H1 (cell line): ENCODE data around the gene KATNA1. TPM values are rescaled to one million over a fixed set of nuclear protein-coding genes. Genes with fewer than 3 reads are reported as not detected.

Experiments used
- ASH2L ChIP-seq: fragments of 200-600, 300-600 bp; sonication (generic); IDR thresholded peaks from one replicate; pipeline ENCODE4 v1.7.1; 2017; ENCODE audit warnings: low read length
- CHD7 ChIP-seq: fragments of 300-600 bp; sonication (generic); IDR thresholded peaks from 2 replicates; pipeline ENCODE4 v1.7.1; 2012; ENCODE audit warnings: low read length, moderate library complexity, mild to moderate bottlenecking, inconsistent platforms; ENCODE audit not compliant: insufficient replicate concordance
- EP300 ChIP-seq, 2 experiments: IDR thresholded peaks; 1 replicate in 1 of 2; 2 replicates in 1 of 2; pipeline ENCODE4 v1.6.1; 2011 to 2012; ENCODE audit warnings: low read depth in 2 of 2, low read length in 2 of 2, mild to moderate bottlenecking in 2 of 2, borderline replicate concordance in 1 of 2, inconsistent platforms in 1 of 2, moderate library complexity in 1 of 2
- EZH2 ChIP-seq: fragments of 200-600 bp; sonication (generic); IDR thresholded peaks from 2 replicates; pipeline ENCODE4 v1.7.1; 2012; ENCODE audit warnings: low read depth, mild to moderate bottlenecking, moderate library complexity, low read length, inconsistent platforms; ENCODE audit not compliant: severe bottlenecking
- HDAC6 ChIP-seq: IDR thresholded peaks from one replicate; pipeline ENCODE4 v1.7.1; 2012; ENCODE audit warnings: low read depth, mild to moderate bottlenecking, inconsistent platforms, low read length, moderate library complexity
- KDM5A ChIP-seq: fragments of 200-600 bp; IDR thresholded peaks from 2 replicates; pipeline ENCODE4 v1.7.1; 2012; ENCODE audit warnings: mild to moderate bottlenecking, low read length, inconsistent platforms, mixed read lengths
- MAX ChIP-seq: IDR thresholded peaks from 2 replicates; pipeline ENCODE4 v1.6.1; 2012; ENCODE audit warnings: inconsistent platforms
- PHF8 ChIP-seq: fragments of 200-600 bp; sonication (generic); conservative IDR thresholded peaks from 2 replicates; pipeline ENCODE4 v1.7.1; 2012; ENCODE audit warnings: low read depth, mild to moderate bottlenecking, inconsistent platforms, low read length, moderate library complexity
- RFX5 ChIP-seq: IDR thresholded peaks from 2 replicates; pipeline ENCODE4 v1.6.1; 2011; ENCODE audit warnings: low read depth, low read length, improper control_type of control experiment, borderline replicate concordance
- TAF7 ChIP-seq: optimal IDR thresholded peaks from 2 replicates; pipeline ENCODE3; 2011; ENCODE audit warnings: low read depth, mild to moderate bottlenecking, inconsistent platforms, low read length, moderate library complexity, borderline replicate concordance
- TCF12 ChIP-seq: IDR thresholded peaks from 2 replicates; pipeline ENCODE4 v1.6.1; 2011; ENCODE audit warnings: low read depth, mild to moderate bottlenecking, low read length
- polyA plus RNA-seq, 7 experiments: library from polyadenylated mRNA; depleted of rRNA in 3 of 7; stranded (reverse) in 5 of 7; unstranded in 2 of 7; fragments of >200 nt in 5 of 7; fragments of 200-250 nt in 2 of 7; gene quantifications; 1 replicate in 5 of 7; 2 replicates in 1 of 7; 4 replicates in 1 of 7; pipeline versions ENCODE4 v1.2.1 to v1.2.3, GENCODE V29; 2011 to 2013; ENCODE audit warnings: missing spikeins in 2 of 7, mixed read lengths in 2 of 7
- total RNA-seq: library from RNA; stranded (reverse); fragmentation: NEBNext Ultra II Directional; extraction: Animal tissue kit (Norgen Biotek cat#: 25700); gene quantifications from 2 replicates; pipeline ENCODE4 v1.2.1, GENCODE V29; 2021

KATNA1 gene
- total and polyA plus RNA-seq, 2 of the 8 experiments (the other 6 are each of a cell fraction or from before 2014, with no cell fraction given), result 7.6 to 20.3 TPM

DNA sequence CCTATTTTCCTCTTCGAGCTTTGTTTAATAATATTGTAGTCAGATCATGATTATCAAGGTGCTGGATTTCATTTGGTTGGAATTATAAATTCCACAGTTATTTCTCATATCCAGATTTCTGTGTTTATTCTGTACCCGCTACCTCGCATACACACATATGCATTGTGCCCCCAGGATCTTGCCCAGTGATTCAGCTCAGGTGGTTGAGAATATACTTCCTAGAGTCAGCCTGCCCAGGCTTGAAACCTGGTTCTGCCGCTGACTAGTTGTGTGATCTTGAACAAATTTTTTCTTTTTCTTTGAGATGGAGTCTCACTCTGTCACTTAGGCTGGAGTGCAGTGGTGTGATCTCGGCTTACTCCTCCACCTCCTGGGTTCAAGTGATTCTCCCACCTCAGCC lies 67.6 kb downstream of the KATNA1 start (continued):
- TF ChIP-seq CHD7 (no peak), KDM5A (no peak), TAF7 (no peak), EZH2 (no peak), HDAC6 (no peak), RFX5 (no peak), TCF12 (no peak), PHF8 (no peak), MAX (no peak), EP300 (IDR thresholded peaks at IDR 0.05; ENCODE audit: borderline replicate concordance in 1 of 2, low read depth in 2 of 2, low read length in 2 of 2) (no peak), ASH2L (no peak)
